ENCODE results near the gene KRTAP10-3. TPM values are rescaled to one million over a fixed set of nuclear protein-coding genes. Genes with fewer than 3 reads are reported as not detected.

Gene KRTAP10-3
- total and polyA plus RNA-seq, 9 of the 15 experiments (the other 6 are each of a cell fraction or from before 2014, with no cell fraction given): not detected

GRCh38 chr21:44534688-44535087 lies 23.9 kb downstream of the KRTAP10-3 start:
- TF ChIP-seq MAFG (tag; conservative IDR thresholded peaks at IDR 0.05) (peak; percentile 48), MAFK (IDR thresholded peaks at IDR 0.05; ENCODE audit: low read length) (no peak), ZNF146 (CRISPR knock-in tag; IDR thresholded peaks at IDR 0.05; ENCODE audit: unreplicated experiment) (peak; percentile 72)
- Histone ChIP-seq H3K79me2 (ENCODE audit: control insufficient read depth, insufficient read depth, low read length) (no peaks in the 10 kb centered on the region), H3K9me3 (replicated peaks; ENCODE audit: control insufficient read depth, insufficient read depth, low read depth, low read length) (no peaks in the 10 kb centered on the region; the same call in 1 of the 2 replicates), H3K4me2 (ENCODE audit: insufficient read depth, low read length) (no peak overlapping the region), H2AFZ (ENCODE audit: low read depth, low read length) (no peak overlapping the region), H3K27me3 (ENCODE audit: control insufficient read depth in 2 of 2, insufficient read depth in 2 of 2, low read length in 2 of 2) (peaks cover 27 to 58% of the 10 kb centered on the region in 2 experiments), H3K27ac (ENCODE audit: extremely low read depth, low read depth, low read length) (no peak overlapping the region), H3K36me3 (ENCODE audit: control insufficient read depth, insufficient read depth, low read length) (no peaks in the 10 kb centered on the region), H4K20me1 (replicated peaks; ENCODE audit: control insufficient read depth, insufficient read depth, low read length) (0 out of 2 replicates have a peak, but pooled peaks cover 10% of the 10 kb centered on the region), H3K4me3 (no peak overlapping the region), H3K9me1 (ENCODE audit: control insufficient read depth, insufficient read depth, low read length) (no peaks in the 10 kb centered on the region), H3K9ac (ENCODE audit: insufficient read depth in 1 of 2, low read depth in 2 of 2, low read length in 2 of 2) (no peak overlapping the region), H3K4me1 (replicated peaks in 1 of 2; ENCODE audit: control insufficient read depth in 2 of 2, insufficient read depth in 2 of 2, low read length in 2 of 2) (peaks cover 0 to 19% of the 10 kb centered on the region in 2 experiments; a peak in 2 of 5 replicates)
- intact Hi-C loops (cut with micrococcal nuclease): no loop called here
- ChIA-PET CTCF (ENCODE audit: low intra/inter-chr PET ratio) (no interaction called here), POLR2A (no interaction called here)
- WGBS (ENCODE audit: insufficient coverage, low coverage, missing lambda C conversion rate): 26% methylated on average over 6 of the region's 6 CpGs
- no peak for FAIRE-seq
- in situ Hi-C loops (cut with MboI): no loop called here
- no TSS peak for BruUV-seq (replicated peaks)
- no peak for DNase-seq (ENCODE audit: extremely low read depth in 1 of 4, low spot score in 3 of 4)
- no peak for ATAC-seq

DNA sequence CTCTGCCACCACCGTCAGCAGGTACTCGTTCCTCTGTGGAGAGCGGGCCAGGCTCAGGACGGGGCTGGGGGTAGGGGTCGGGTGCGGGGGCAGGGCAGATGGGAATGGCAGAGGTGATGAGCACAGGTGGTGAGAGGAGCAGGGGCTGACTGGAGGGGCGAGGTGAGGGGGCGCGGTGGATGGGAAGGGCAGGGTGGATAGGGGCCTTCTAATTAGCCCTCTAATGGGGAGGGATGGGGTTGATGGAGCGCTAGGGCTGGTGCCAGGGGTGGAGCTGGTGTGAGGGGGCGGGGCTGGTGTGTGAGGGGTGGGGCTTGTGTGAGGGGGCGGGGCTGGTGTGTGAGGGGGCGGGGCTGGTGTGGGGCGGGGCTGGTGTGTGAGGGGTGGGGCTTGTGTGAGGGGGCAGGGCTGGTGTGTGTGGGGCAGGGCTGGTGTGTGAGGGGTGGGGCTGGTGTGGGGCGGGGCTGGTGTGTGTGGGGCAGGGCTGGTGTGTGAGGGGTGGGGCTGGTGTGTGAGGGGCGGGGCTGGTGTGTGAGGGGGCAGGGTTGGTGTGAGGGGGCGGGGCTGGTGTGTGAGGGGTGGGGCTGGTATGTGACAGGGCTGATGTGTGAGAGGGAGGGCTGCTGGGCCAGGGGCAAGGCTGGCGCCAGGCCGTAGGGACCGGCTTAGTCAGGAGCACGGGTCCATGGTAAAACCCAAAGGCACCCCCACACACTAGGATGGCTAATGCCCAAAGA lies 24.5 kb downstream of the KRTAP10-3 start:
- no TSS peak for BruUV-seq (replicated peaks)
- ChIA-PET CTCF (ENCODE audit: low intra/inter-chr PET ratio) (no interaction called here), POLR2A (interaction anchor here (0.5 to 0.6 kb wide), 2 partner anchors 19 to 132 kb away, joined by 3 read pairs; no protein-coding TSS in a partner anchor)
- FAIRE-seq (no peak), ATAC-seq (peak; percentile 90), DNase-seq (ENCODE audit: extremely low read depth in 1 of 4, low spot score in 3 of 4) (peak; percentile 18 to 78 (median 78))
- H3K4me3 ChIP-seq: no peak overlapping the region
- H3K27ac ChIP-seq (ENCODE audit: extremely low read depth, low read depth, low read length): no peak overlapping the region
- H3K9ac ChIP-seq (ENCODE audit: insufficient read depth in 1 of 2, low read depth in 2 of 2, low read length in 2 of 2): no peak overlapping the region
- H3K36me3 ChIP-seq (ENCODE audit: control insufficient read depth, insufficient read depth, low read length): no peaks in the 10 kb centered on the region
- in situ Hi-C loops (cut with MboI): no loop called here
- no peaks in the 10 kb centered on the region for H3K9me1 ChIP-seq (ENCODE audit: control insufficient read depth, insufficient read depth, low read length)
- H4K20me1 ChIP-seq (replicated peaks; ENCODE audit: control insufficient read depth, insufficient read depth, low read length): 0 out of 2 replicates have a peak, but pooled peaks cover 10% of the 10 kb centered on the region
- WGBS (ENCODE audit: insufficient coverage, low coverage, missing lambda C conversion rate): 40% methylated on average over 13 of the region's 21 CpGs
- no peak for TF ChIP-seq ZNF507 (tag; conservative IDR thresholded peaks at IDR 0.05)
- peak; percentile 33; the same call in 1 of the 2 replicates for TF ChIP-seq VEZF1 (CRISPR knock-in tag; IDR thresholded peaks at IDR 0.05)
- H3K9me3 ChIP-seq (replicated peaks; ENCODE audit: control insufficient read depth, insufficient read depth, low read depth, low read length): no peaks in the 10 kb centered on the region; the same call in 1 of the 2 replicates
- intact Hi-C loops (cut with micrococcal nuclease): no loop called here
- H3K79me2 ChIP-seq (ENCODE audit: control insufficient read depth, insufficient read depth, low read length): no peaks in the 10 kb centered on the region
- H3K27me3 ChIP-seq (ENCODE audit: control insufficient read depth in 2 of 2, insufficient read depth in 2 of 2, low read length in 2 of 2): peaks cover 29 to 58% of the 10 kb centered on the region in 2 experiments
- no peak overlapping the region for H2AFZ ChIP-seq (ENCODE audit: low read depth, low read length)
- H3K4me2 ChIP-seq (ENCODE audit: insufficient read depth, low read length): no peak overlapping the region
- H3K4me1 ChIP-seq (replicated peaks in 1 of 2; ENCODE audit: control insufficient read depth in 2 of 2, insufficient read depth in 2 of 2, low read length in 2 of 2): peaks cover 0 to 21% of the 10 kb centered on the region in 2 experiments; a peak in 2 of 5 replicates
